ACC112 (cell line): ENCODE measurements around the gene CSF2.

Source experiments
- H2AFZ ChIP-seq: fragments of 200-600 bp; sonication (generic); one replicate; pipeline ENCODE4 v1.6.0; 2017; ENCODE audit warnings: antibody characterized with exemption, low read length; ENCODE audit not compliant: unreplicated experiment
- H3K27ac ChIP-seq: fragments of 200-600 bp; sonication (generic); 2 replicates; pipeline ENCODE4 v1.5.1; 2014; ENCODE audit warnings: low read depth, mild to moderate bottlenecking, antibody characterized with exemption, low read length, moderate library complexity
- H3K27me3 ChIP-seq: fragments of 200-600 bp; sonication (generic); 2 replicates; pipeline ENCODE4 v1.6.1; 2014; ENCODE audit warnings: mild to moderate bottlenecking, antibody characterized with exemption, low read length, moderate library complexity, mixed read lengths; ENCODE audit not compliant: insufficient read depth
- H3K36me3 ChIP-seq: fragments of 200-600 bp; sonication (generic); 2 replicates; pipeline ENCODE4 v1.6.1; 2016; ENCODE audit warnings: mild to moderate bottlenecking, antibody characterized with exemption, low read length, moderate library complexity, mixed read lengths; ENCODE audit not compliant: insufficient read depth
- H3K4me1 ChIP-seq: fragments of 200-600 bp; sonication (generic); one replicate; pipeline ENCODE4 v1.6.1; 2016; ENCODE audit warnings: low read length, mixed read lengths; ENCODE audit not compliant: insufficient read depth, unreplicated experiment, control insufficient read depth
- H3K4me3 ChIP-seq: fragments of 200-600 bp; sonication (generic); 2 replicates; pipeline ENCODE4 v1.5.1; 2014; ENCODE audit warnings: mild to moderate bottlenecking, low read depth, low read length
- H3K79me2 ChIP-seq: fragments of 200-600 bp; sonication (generic); one replicate; pipeline ENCODE4 v1.6.0; 2016; ENCODE audit warnings: low read length; ENCODE audit not compliant: control insufficient read depth, unreplicated experiment, insufficient read depth

CSF2 gene

DNA sequence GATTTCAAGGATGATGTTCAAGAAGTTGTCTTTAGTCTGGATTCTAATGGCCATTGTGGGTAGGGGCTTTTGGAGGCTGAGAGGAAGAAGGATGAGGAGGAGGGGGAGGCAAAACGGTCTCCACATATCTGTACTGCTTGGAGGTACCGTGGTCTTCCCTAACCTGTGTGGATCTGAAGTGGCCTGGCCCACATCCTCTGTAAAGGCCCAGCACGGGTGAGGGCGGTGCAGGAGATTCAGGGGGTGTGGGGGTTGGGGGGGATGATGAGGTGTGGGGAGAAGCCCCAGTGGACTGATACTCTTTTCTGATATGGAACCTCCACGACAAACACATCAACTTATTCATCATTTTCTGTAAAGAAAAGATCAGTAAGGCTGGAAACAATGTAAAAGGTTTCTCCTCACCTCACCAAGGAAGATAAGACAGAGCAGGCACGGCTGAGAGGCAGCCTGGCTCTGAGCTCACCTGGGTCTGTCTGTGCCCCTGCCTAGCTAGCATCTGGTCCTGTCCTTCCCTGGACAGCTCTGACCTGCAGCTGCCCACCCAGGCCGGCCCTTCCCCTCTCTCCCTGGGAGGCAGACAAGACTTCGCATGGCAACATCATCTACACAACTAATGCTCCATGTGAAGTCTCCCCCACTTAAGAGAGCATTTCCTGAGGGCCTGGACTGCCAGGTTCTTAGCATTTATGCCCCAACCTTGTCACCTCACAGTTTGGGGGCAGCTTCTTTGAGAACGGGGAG lies 18.7 kb upstream of the CSF2 start:
- Histone ChIP-seq H3K27me3 (peaks cover 28% of the 10 kb centered on the region), H3K36me3 (no peaks in the 10 kb centered on the region), H3K79me2 (no peaks in the 10 kb centered on the region), H3K4me3 (no peak overlapping the region), H3K4me1 (no peaks in the 10 kb centered on the region), H3K27ac (no peak overlapping the region), H2AFZ (no peak overlapping the region)

DNA sequence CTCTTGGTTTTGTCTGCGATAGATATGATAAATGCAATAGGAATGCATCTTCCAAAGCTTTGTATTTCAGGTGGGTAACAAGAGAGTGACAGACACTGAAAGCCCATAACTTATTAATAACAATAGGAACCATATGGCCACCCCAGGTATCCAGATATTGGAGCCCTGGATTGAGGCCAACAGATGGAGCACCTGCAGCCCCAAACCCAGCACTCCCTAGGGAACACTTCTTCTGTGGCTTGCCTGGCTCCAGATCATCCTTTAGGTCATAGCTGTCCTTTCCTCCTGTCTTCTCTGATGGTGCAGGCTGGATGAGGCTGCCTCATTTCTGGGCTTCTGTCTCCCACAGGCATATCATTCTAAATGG lies 18.2 kb upstream of the CSF2 start:
- peaks cover 23% of the 10 kb centered on the region for H3K27me3 ChIP-seq
- H3K4me3 ChIP-seq = no peak overlapping the region
- no peaks in the 10 kb centered on the region for H3K79me2 ChIP-seq
- H3K36me3 ChIP-seq = no peaks in the 10 kb centered on the region
- no peak overlapping the region for H3K27ac ChIP-seq
- no peak overlapping the region for H2AFZ ChIP-seq
- H3K4me1 ChIP-seq = no peaks in the 10 kb centered on the region

DNA sequence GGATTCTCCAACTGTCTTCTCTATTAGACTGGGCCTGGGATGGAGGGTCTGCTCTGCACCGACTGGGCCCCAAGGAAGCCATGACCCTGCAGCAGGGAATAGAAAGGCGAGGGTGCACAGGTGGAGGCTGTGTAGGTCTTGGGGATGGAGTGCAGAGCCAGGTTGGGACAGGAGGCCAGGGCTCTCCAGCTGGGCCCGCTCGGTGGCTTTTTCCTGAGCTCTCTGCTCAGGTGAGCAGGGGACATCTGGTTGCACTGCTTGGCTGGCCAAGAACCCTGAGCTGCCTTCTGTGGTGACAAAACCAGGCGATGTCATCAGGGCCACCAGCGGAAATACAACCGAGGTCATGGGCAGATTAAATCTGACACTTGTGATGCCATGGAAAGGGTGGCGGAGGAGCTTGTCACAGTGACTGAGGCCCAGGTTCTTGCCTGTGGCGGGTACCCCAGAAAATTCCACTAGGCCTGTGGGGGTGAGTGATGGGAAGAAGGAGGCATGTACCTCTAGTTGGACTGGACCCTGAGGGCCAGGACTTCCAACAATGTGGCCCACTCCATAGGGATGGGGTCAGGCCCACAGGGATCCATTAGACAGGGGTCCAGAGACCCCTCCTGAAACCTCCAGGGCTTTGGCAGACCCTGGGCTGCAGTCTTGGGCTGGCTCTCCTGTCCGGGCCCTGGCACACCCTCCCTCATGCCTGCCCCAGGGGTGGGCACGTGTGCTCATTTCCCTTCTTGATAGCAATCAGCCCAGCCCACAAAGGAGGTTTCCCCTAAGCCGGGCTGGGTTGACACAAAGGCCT lies 17.6 kb upstream of the CSF2 start:
- Histone ChIP-seq H3K27ac (no peak overlapping the region), H3K36me3 (no peaks in the 10 kb centered on the region), H3K27me3 (peaks cover 17% of the 10 kb centered on the region), H3K4me1 (no peaks in the 10 kb centered on the region), H3K4me3 (no peak overlapping the region), H3K79me2 (no peaks in the 10 kb centered on the region), H2AFZ (no peak overlapping the region)

DNA sequence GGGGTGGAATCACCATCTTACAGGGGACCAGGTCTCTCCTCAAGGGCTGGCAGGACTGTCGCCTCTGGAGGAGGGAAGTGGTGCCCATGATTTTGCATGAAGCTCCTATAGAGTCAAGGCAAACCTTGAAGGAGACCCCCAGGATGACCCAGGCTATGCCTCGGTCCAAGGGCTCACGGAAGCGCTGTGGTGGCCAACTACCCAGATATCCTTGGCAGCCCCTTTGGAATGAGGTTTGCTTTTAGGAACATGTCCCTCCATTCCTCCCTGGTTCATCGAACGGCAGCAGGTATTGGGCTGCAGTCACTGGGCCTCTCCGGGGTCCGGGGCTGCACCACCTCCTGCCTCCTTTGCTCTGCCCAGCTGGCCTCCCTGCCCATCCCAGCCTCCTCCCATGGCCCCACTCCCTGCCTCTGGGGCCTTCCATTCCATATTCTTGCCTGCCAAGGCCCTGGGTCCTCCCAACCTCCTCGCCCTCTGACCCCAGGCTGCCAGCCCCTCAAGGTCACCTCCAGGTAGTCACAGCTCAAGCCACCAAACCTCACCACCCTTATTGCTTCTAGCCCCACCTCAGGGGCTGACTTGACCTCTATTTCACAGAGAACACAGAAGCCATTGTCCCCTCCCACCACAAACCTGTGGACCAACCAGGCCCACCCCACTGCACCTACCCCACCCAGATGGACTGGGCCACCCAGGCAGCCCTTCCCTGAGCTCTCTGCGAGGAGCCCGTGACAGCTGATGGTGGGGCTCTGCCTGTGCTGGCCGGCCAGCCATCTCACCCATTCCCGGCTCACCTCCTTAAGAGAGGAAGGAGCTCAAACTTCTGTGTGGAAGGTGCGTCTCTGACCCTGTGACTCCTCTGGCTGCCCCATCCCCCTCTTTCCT lies 16.7 kb upstream of the CSF2 start:
- Histone ChIP-seq H3K4me1 (no peaks in the 10 kb centered on the region), H3K79me2 (no peaks in the 10 kb centered on the region), H3K27ac (no peak overlapping the region), H3K27me3 (peaks cover 10% of the 10 kb centered on the region; the same call in 1 of the 2 replicates), H3K4me3 (no peak overlapping the region), H3K36me3 (no peaks in the 10 kb centered on the region), H2AFZ (no peak overlapping the region)

DNA sequence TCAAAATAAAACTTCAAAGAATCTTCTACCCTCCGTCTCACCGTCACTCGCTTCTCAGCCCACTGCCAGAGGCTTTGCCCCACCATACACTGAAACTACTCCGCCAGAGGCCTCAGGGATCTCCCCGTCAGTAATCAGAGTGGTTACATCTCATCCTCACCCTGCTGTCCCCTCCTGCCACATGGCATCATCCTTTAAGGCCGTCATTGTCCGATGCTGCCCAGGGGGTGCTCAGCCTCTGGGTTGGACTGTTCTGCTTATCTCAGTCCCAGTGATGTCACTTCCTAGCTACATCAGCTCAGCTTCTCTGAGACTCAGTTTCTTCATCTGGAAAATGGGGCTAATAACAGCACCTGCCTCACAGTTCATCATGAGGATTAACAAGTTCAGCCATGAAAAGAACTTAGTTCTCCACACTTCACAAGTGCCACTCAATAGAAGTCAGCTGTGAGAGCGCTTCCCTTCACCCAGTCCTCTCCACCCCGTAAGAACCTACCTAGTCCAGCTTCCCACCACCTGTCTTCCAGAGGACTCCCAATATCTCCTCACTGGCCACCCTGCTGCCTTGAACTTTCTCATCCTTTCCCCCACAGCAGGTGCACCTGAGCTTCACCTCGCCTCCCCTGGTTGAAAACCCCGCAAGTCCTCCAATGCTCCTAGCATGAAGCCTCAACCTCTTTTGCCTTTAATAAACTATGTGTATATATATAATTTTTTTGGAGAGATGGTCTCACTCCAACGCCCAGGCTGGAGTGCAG lies 15.9 kb upstream of the CSF2 start:
- H3K36me3 ChIP-seq = no peaks in the 10 kb centered on the region
- H3K27ac ChIP-seq = no peak overlapping the region
- H3K79me2 ChIP-seq = no peaks in the 10 kb centered on the region
- no peaks in the 10 kb centered on the region for H3K4me1 ChIP-seq
- 0 out of 2 replicates have a peak, but pooled peaks cover 3% of the 10 kb centered on the region for H3K27me3 ChIP-seq
- no peak overlapping the region for H2AFZ ChIP-seq
- no peak overlapping the region for H3K4me3 ChIP-seq

DNA sequence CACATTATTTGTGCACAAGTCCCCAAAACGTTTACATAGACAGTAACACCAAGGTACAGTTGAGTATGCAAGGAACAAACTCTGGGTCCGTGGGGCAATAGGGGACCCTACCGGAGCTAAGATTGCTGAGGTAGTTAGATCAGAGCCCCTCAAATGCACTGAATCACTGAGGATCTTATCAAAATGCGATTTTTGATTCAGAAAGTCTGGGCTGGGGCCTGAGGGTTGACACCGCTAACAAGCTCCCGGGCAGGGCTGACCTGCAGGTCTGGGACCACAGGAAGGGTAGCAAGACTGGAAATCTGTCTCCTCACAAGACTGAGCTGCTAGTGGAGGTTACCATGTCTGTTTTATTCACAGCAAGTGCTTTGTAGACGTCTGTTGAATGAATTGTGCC lies 14.9 kb upstream of the CSF2 start:
- H3K79me2 ChIP-seq = no peaks in the 10 kb centered on the region
- no peak overlapping the region for H3K27ac ChIP-seq
- H2AFZ ChIP-seq = no peak overlapping the region
- H3K36me3 ChIP-seq = no peaks in the 10 kb centered on the region
- H3K27me3 ChIP-seq = no peaks in the 10 kb centered on the region
- no peak overlapping the region for H3K4me3 ChIP-seq
- no peaks in the 10 kb centered on the region for H3K4me1 ChIP-seq

DNA sequence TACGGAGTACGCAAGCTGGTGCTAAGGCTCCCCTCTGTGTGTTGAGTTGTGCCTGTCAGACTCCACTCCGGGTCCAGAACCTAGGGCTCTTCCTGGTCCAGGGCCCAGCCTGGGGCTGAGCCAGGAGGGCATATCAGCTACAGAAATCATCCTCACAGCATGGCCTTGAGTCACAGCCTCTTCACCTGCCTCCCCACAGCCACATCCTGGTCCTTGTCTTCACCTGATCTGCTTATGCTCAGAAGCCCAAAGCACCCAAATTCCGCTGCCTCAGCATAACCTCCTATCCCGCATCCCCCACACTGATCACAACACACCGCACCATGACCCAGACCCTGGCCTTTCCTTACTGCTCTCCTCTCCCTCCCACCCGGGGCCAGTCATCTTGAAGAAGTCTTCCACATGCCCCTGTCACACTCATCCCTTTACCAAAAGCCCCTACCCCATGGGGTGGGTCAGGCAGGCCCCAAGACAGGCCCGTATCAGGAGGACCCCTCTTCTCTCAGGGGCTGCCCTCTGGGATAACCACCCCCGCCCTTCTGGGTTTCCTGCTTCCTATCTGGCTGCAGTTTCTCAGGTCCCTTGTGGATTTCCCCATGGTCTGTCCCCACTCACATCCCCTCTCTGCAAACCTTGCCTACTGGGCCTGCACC lies 14.4 kb upstream of the CSF2 start:
- H3K4me3 ChIP-seq = no peak overlapping the region
- no peak overlapping the region for H2AFZ ChIP-seq
- no peaks in the 10 kb centered on the region for H3K36me3 ChIP-seq
- no peaks in the 10 kb centered on the region for H3K4me1 ChIP-seq
- no peaks in the 10 kb centered on the region for H3K27me3 ChIP-seq
- H3K27ac ChIP-seq = no peak overlapping the region
- H3K79me2 ChIP-seq = no peaks in the 10 kb centered on the region

DNA sequence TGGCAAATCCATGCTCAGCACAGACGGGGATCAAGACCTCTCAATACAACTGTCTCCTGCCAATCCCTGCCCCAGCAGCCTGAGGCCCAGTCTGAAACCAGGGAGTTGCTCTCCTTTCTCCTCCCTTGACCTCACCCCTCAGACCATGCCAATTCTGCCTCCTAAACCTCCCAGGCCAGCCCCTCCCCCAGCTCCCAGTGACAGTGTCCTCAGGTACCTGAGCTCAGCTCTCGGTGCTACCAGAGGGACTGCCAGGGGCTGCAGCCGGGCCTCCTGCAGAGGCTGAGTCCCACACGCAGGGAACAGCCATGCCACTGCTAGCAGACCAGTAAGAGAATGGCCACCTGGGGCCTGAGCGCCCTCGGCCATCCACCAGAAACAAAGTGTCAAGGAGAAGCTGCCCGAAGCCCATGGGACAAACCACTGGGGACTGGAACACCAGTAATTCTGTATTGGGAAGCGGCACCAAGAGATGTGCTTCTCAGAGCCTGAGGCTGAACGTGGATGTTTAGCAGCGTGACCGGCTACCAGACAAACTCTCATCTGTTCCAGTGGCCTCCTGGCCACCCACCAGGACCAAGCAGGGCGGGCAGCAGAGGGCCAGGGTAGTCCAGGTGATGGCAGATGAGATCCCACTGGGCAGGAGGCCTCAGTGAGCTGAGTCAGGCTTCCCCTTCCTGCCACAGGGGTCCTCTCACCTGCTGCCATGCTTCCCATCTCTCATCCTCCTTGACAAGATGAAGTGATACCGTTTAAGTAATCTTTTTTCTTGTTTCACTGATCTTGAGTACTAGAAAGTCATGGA lies 13.7 kb upstream of the CSF2 start:
- no peaks in the 10 kb centered on the region for H3K36me3 ChIP-seq
- no peak overlapping the region for H3K4me3 ChIP-seq
- H3K27ac ChIP-seq = no peak overlapping the region
- no peaks in the 10 kb centered on the region for H3K79me2 ChIP-seq
- no peaks in the 10 kb centered on the region for H3K27me3 ChIP-seq
- H3K4me1 ChIP-seq = peaks cover 2% of the 10 kb centered on the region
- H2AFZ ChIP-seq = no peak overlapping the region

DNA sequence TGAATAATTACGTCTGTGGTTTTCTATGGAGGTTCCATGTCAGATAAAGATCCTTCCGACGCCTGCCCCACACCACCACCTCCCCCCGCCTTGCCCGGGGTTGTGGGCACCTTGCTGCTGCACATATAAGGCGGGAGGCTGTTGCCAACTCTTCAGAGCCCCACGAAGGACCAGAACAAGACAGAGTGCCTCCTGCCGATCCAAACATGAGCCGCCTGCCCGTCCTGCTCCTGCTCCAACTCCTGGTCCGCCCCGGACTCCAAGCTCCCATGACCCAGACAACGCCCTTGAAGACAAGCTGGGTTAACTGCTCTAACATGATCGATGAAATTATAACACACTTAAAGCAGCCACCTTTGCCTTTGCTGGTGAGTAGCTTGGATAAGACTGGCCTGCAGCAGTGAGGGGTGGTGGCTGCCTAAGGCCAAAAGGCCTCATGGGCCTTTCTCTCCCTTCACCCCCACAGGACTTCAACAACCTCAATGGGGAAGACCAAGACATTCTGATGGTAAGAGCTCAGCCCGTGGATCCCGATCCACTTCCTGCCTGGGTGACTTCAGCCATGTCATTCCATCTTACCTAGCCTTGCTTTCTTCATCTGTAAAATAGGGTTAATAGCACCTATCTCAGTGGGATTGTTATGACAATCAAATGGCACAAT lies 13.0 kb upstream of the CSF2 start, which contains the start of gene IL3:
Gene IL3, plus strand, starts transcription at position 155 of the 661 bp plus-strand sequence. Its CDS starts 52 bp downstream, at position 207.
- Histone ChIP-seq H3K79me2 (no peaks in the 10 kb centered on the region), H2AFZ (no peak within 1 kb of the TSS), H3K27me3 (no peaks in the 10 kb centered on the region), H3K4me1 (peaks cover 5% of the 10 kb centered on the region), H3K27ac (no peak within 1 kb of the TSS), H3K36me3 (no peaks in the 10 kb centered on the region), H3K4me3 (no peak within 1 kb of the TSS)
